HCT116 (cell line): ENCODE results near the gene VMP1. TPM values are rescaled to one million over a fixed set of nuclear protein-coding genes. Genes with fewer than 3 reads are reported as not detected.

Experiments used
- ATAC-seq: fragments of 200-7000 bp; cut with Tn5 transposase; 2 replicates; pipeline ENCODE4 v1.9.1; 2020; ENCODE audit warnings: mild to moderate bottlenecking, moderate library complexity
- BruUV-seq: library from RNA; stranded (reverse); fragments of 400-500 nt; replicated peaks from 2 replicates; lab custom pipeline; 2021; lab: Mats Ljungman, UMichigan
- CTCF ChIA-PET: fragments of 300-600 bp; sonication (Branson Sonifier 250); formaldehyde crosslinking; loops from one replicate; lab custom pipeline; 2021; ENCODE audit warnings: antibody characterized with exemption; lab: Charles Lee
- POLR2A ChIA-PET: fragments of 300-600, 350-600 bp; sonication (Branson Sonifier 250); formaldehyde crosslinking; loops from one replicate; lab custom pipeline; 2021; ENCODE audit warnings: antibody characterized with exemption; lab: Charles Lee
- RAD21 ChIA-PET, 2 experiments: fragments of 300-600 bp; sonication (Branson Sonifier 250); formaldehyde crosslinking; loops; one replicate each; lab custom pipeline; 2023; ENCODE audit warnings: low total read pairs in 2 of 2; ENCODE audit not compliant: uncharacterized antibody in 2 of 2, unreplicated experiment in 2 of 2, low non-redundant PET in 1 of 2; lab: Charles Lee
- DNase-seq: peaks from one replicate; pipeline ENCODE4 v3.0.0-alpha.2; 2010; ENCODE audit warnings: low read depth, low spot score
- H2AFZ ChIP-seq: fragments of 200-600 bp; shearing (Covaris generic), sonication (generic); 2 replicates; pipeline ENCODE4 v1.6.1; 2017; ENCODE audit warnings: low read depth, mixed run types, mixed read lengths, antibody characterized with exemption, low read length; ENCODE audit not compliant: poor library complexity, severe bottlenecking
- H3K27ac ChIP-seq: 2 replicates; pipeline ENCODE4 v1.5.1; 2012; ENCODE audit warnings: low read depth, low read length
- H3K27me3 ChIP-seq: fragments of 200-600 bp; sonication (generic); 2 replicates; pipeline ENCODE4 v1.6.1; 2016; ENCODE audit warnings: mixed run types, low read length, mixed read lengths; ENCODE audit not compliant: insufficient read depth
- H3K36me3 ChIP-seq, 2 experiments: fragments of 200-500 bp in 1 of 2; fragments of 200-600 bp in 1 of 2; sonication (Bioruptor generic) in 1 of 2; sonication (generic) in 1 of 2; 2 replicates each; pipeline versions ENCODE4 v1.5.1 to v1.6.1; 2014 to 2016; ENCODE audit warnings: low read length in 2 of 2, inconsistent platforms in 1 of 2, mixed read lengths in 1 of 2, mixed run types in 1 of 2; ENCODE audit not compliant: insufficient read depth in 2 of 2, control insufficient read depth in 1 of 2
- H3K4me1 ChIP-seq, 2 experiments: fragments of 200-600 bp in 1 of 2; sonication (generic) in 1 of 2; 2 replicates each; pipeline versions ENCODE4 v1.5.1 to v1.6.1; 2012 to 2017; ENCODE audit warnings: low read length in 2 of 2, inconsistent platforms in 1 of 2, mild to moderate bottlenecking in 1 of 2, mixed read lengths in 1 of 2, mixed run types in 1 of 2, moderate library complexity in 1 of 2; ENCODE audit not compliant: insufficient read depth in 2 of 2, control insufficient read depth in 1 of 2
- H3K4me2 ChIP-seq: fragments of 200-600 bp; sonication (generic); 2 replicates; pipeline ENCODE4 v1.6.1; 2017; ENCODE audit warnings: mixed run types, low read length, mixed read lengths
- H3K4me3 ChIP-seq, 2 experiments: fragments of 200-600 bp in 1 of 2; sonication (generic) in 1 of 2; replicated peaks in 1 of 2; 2 replicates each; pipeline ENCODE4 v1.5.1; 2011 to 2016; ENCODE audit warnings: low read length in 2 of 2, control low read depth in 1 of 2, low read depth in 1 of 2, mild to moderate bottlenecking in 1 of 2, mixed read lengths in 1 of 2, mixed run types in 1 of 2
- H3K79me2 ChIP-seq: fragments of 200-600 bp; sonication (generic); 2 replicates; pipeline ENCODE4 v1.6.1; 2017; ENCODE audit warnings: mild to moderate bottlenecking, mixed run types, low read length, moderate library complexity, mixed read lengths; ENCODE audit not compliant: insufficient read depth
- H3K9ac ChIP-seq: fragments of 200-600 bp; sonication (generic); 2 replicates; pipeline ENCODE4 v1.6.1; 2016; ENCODE audit warnings: low read length, mixed read lengths
- H3K9me2 ChIP-seq: fragments of 200-600 bp; sonication (generic), shearing (Covaris generic); 2 replicates; pipeline ENCODE4 v1.6.1; 2017; ENCODE audit warnings: mixed run types, mild to moderate bottlenecking, moderate library complexity; ENCODE audit not compliant: insufficient read depth
- H3K9me3 ChIP-seq, 2 experiments: fragments of 200-500 bp in 1 of 2; fragments of 200-600 bp in 1 of 2; sonication (Bioruptor generic) in 1 of 2; sonication (generic) in 1 of 2; 2 replicates each; pipeline ENCODE4 v1.6.1; 2014 to 2017; ENCODE audit warnings: low read length in 2 of 2, mixed read lengths in 2 of 2, inconsistent platforms in 1 of 2, low read depth in 1 of 2, mild to moderate bottlenecking in 1 of 2, mixed run types in 1 of 2, moderate library complexity in 1 of 2; ENCODE audit not compliant: control insufficient read depth in 1 of 2, insufficient read depth in 1 of 2
- H4K20me1 ChIP-seq: fragments of 200-600 bp; sonication (generic), shearing (Covaris generic); 2 replicates; pipeline ENCODE4 v1.6.1; 2017; ENCODE audit warnings: mixed run types, mild to moderate bottlenecking, moderate library complexity; ENCODE audit not compliant: insufficient read depth
- EZH2 ChIP-seq: fragments of 200-600 bp; sonication (generic); IDR thresholded peaks from 2 replicates; pipeline ENCODE4 v1.6.1; 2017; ENCODE audit warnings: antibody characterized with exemption, mixed run types
- POLR2A ChIP-seq: IDR thresholded peaks from 2 replicates; pipeline ENCODE4 v1.7.0; 2011; ENCODE audit warnings: borderline replicate concordance; ENCODE audit not compliant: insufficient read depth, insufficient read length; ENCODE audit errors: extremely low read depth
- POLR2AphosphoS5 ChIP-seq: IDR thresholded peaks from 2 replicates; pipeline ENCODE4 v1.6.1; 2011; ENCODE audit warnings: mild to moderate bottlenecking, low read depth, low read length, moderate library complexity
- RAD21 ChIP-seq: IDR thresholded peaks from 2 replicates; pipeline ENCODE4 v1.6.1; 2012; ENCODE audit warnings: low read depth, mild to moderate bottlenecking
- REST ChIP-seq: IDR thresholded peaks from 2 replicates; pipeline ENCODE4 v1.6.1; 2012; ENCODE audit warnings: low read depth
- ZBTB33 ChIP-seq: IDR thresholded peaks from 2 replicates; pipeline ENCODE4 v1.6.1; 2011; ENCODE audit warnings: mild to moderate bottlenecking, low read length, moderate library complexity; ENCODE audit not compliant: insufficient replicate concordance; ENCODE audit errors: extremely low read depth
- ZFX ChIP-seq: fragments of 450-650 bp; IDR thresholded peaks from 2 replicates; pipeline ENCODE4 v1.6.1; 2017
- intact Hi-C: fragments of 100-400 bp; cut with micrococcal nuclease; formaldehyde crosslinking; loops from 2 replicates; pipeline ENCODE4 v1.10.0; 2022
- total RNA-seq: library from RNA; stranded (reverse); gene quantifications from one replicate; pipeline ENCODE4 v1.2.1, GENCODE V29; 2021; ENCODE audit not compliant: unreplicated experiment

The VMP1 gene
- total RNA-seq, 1 experiment from 2014 or later, result 366 TPM

GRCh38 chr17:59683283-59683682, 24.2 kb upstream of the VMP1 start:
- TF ChIP-seq POLR2AphosphoS5 (no peak), EZH2 (no peak), ZBTB33 (no peak), REST (no peak), RAD21 (no peak), ZFX (no peak), POLR2A (no peak)
- Histone ChIP-seq H3K27ac (no peak overlapping the region), H4K20me1 (peaks cover 23% of the 10 kb centered on the region; the same call in 1 of the 2 replicates), H3K9me2 (no peaks in the 10 kb centered on the region), H3K4me1 (no peaks in the 10 kb centered on the region), H3K9me3 (no peaks in the 10 kb centered on the region), H3K27me3 (no peaks in the 10 kb centered on the region), H2AFZ (no peak overlapping the region), H3K9ac (no peak overlapping the region), H3K4me3 (no peak overlapping the region), H3K79me2 (peaks cover 95% of the 10 kb centered on the region), H3K4me2 (no peak overlapping the region), H3K36me3 (peaks cover 92 to 94% of the 10 kb centered on the region in 2 experiments)
- ATAC-seq, result no peak
- ChIA-PET POLR2A (interaction anchor here (0.8 to 1.3 kb wide), 4 partner anchors 9 to 282 kb away, joined by 3 to 4 read pairs (median 4); partner anchors contain the start of genes CLTC and PTRH2), CTCF (interaction anchor here (0.8 kb wide), 1 partner anchor 43 kb away, joined by 3 read pairs; no protein-coding TSS in a partner anchor), RAD21 (interaction anchor here in 1 of 2 experiments (0.5 kb wide), 1 partner anchor 366 kb away, joined by 3 read pairs; no protein-coding TSS in a partner anchor)
- intact Hi-C loops, result no loop called here
- DNase-seq, result no peak
- no TSS peak for BruUV-seq
